Stimulated activated effector memory CD8-positive, alpha-beta T cell treated with anti-CD3 and anti-CD28 coated beads, Interleukin-12 subunit alpha, Interleukin-12 subunit beta, amount 100 ng/mL, for 72 hours (primary cell): Measurements from ENCODE around the gene PDE6C.

ENCODE experiments used
- ATAC-seq: fragments of 150-1000 bp; cut with Tn5 transposase; 2 replicates; pipeline ENCODE4 v1.10.0; 2021
- DNase-seq, 2 donors: peaks; one replicate each; pipeline ENCODE4 v3.0.0; 2021 to 2022; ENCODE audit warnings: low spot score in 2 of 2
- H3K27ac Mint-ChIP-seq: one replicate; pipeline ENCODE4 v1.8.0; 2022; ENCODE audit warnings: mild to moderate bottlenecking, mixed read lengths
- H3K36me3 Mint-ChIP-seq: one replicate; pipeline ENCODE4 v1.8.0; 2022; ENCODE audit warnings: mild to moderate bottlenecking, mixed read lengths
- H3K4me1 Mint-ChIP-seq: one replicate; pipeline ENCODE4 v1.8.0; 2022; ENCODE audit warnings: mixed read lengths
- H3K4me3 Mint-ChIP-seq: one replicate; pipeline ENCODE4 v1.8.0; 2022; ENCODE audit warnings: mild to moderate bottlenecking, mixed read lengths
- H3K9me3 Mint-ChIP-seq: one replicate; pipeline ENCODE4 v1.8.0; 2022; ENCODE audit warnings: mixed read lengths

The PDE6C gene

GRCh38 chr10:93612311-93612710 lies at the start of gene PDE6C:
TSS of gene PDE6C (plus strand) at chr10:93612537. CDS start at chr10:93612726, 189 bp downstream.
- Mint-ChIP-seq H3K36me3 (no peaks in the 10 kb centered on the region), H3K27ac (no peak within 1 kb of the TSS), H3K4me1 (no peaks in the 10 kb centered on the region), H3K4me3 (no peak within 1 kb of the TSS), H3K9me3 (no peaks in the 10 kb centered on the region)
- DNase-seq (no peak), ATAC-seq (no peak)

GRCh38 chr10:93565446-93565845 lies 46.9 kb upstream of the PDE6C start:
- no peaks in the 10 kb centered on the region for H3K9me3 Mint-ChIP-seq
- no peaks in the 10 kb centered on the region for H3K36me3 Mint-ChIP-seq
- H3K4me3 Mint-ChIP-seq, result no peak overlapping the region
- DNase-seq, result no peak
- no peak overlapping the region for H3K27ac Mint-ChIP-seq
- H3K4me1 Mint-ChIP-seq, result peaks cover 10% of the 10 kb centered on the region
- no peak for ATAC-seq

DNA sequence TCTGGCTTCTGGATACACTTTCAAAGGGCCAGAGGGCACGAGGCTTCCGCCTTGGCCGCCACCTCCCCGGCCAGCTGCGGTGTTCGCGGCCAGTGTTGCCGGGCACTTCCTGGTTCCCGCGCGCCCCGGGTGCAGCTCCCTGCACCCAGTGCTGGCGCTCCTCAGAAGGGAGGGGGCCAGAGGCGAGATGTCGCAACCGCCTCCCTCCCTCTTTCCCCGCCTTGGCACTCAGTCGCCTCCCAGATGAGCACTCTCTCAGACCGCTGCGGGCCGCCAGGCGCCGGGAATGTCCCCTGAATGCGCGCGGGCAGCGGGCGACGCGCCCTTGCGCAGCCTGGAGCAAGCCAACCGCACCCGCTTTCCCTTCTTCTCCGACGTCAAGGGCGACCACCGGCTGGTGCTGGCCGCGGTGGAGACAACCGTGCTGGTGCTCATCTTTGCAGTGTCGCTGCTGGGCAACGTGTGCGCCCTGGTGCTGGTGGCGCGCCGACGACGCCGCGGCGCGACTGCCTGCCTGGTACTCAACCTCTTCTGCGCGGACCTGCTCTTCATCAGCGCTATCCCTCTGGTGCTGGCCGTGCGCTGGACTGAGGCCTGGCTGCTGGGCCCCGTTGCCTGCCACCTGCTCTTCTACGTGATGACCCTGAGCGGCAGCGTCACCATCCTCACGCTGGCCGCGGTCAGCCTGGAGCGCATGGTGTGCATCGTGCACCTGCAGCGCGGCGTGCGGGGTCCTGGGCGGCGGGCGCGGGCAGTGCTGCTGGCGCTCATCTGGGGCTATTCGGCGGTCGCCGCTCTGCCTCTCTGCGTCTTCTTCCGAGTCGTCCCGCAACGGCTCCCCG lies 45.7 kb upstream of the PDE6C start, which contains the start of gene FFAR4:
FFAR4 (plus strand) TSS at position 231 of the 842 bp plus-strand sequence; CDS start at position 287, 56 bp downstream.
- Mint-ChIP-seq H3K27ac (no peak within 1 kb of the TSS), H3K4me3 (no peak within 1 kb of the TSS), H3K9me3 (no peaks in the 10 kb centered on the region), H3K4me1 (peaks cover 10% of the 10 kb centered on the region), H3K36me3 (no peaks in the 10 kb centered on the region)
- ATAC-seq (no peak), DNase-seq (no peak)

GRCh38 chr10:93567277-93568104 lies 44.8 kb upstream of the PDE6C start:
- Mint-ChIP-seq H3K9me3 (no peaks in the 10 kb centered on the region), H3K27ac (no peak overlapping the region), H3K4me3 (no peak overlapping the region), H3K4me1 (peaks cover 10% of the 10 kb centered on the region), H3K36me3 (no peaks in the 10 kb centered on the region)
- no peak for ATAC-seq
- DNase-seq, result no peak

DNA sequence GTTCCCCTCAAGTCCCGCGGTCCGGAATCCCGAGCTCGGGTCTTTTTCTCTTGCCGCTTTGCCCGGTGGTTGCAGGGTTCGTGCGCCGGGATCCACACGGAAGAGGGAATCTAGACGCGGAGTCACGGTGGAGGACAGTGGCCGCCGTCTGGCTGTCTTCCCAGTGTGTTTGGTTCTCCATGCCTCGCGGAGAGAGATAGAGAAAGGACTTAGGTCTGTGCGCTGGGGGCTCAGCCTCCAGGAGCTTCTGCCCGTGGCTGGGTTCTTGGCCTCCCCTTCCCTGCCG lies 44.3 kb upstream of the PDE6C start:
- DNase-seq (no peak), ATAC-seq (no peak)
- H3K27ac Mint-ChIP-seq, result no peak overlapping the region
- H3K9me3 Mint-ChIP-seq, result no peaks in the 10 kb centered on the region
- H3K36me3 Mint-ChIP-seq, result no peaks in the 10 kb centered on the region
- H3K4me1 Mint-ChIP-seq, result peaks cover 10% of the 10 kb centered on the region
- H3K4me3 Mint-ChIP-seq, result no peak overlapping the region

DNA sequence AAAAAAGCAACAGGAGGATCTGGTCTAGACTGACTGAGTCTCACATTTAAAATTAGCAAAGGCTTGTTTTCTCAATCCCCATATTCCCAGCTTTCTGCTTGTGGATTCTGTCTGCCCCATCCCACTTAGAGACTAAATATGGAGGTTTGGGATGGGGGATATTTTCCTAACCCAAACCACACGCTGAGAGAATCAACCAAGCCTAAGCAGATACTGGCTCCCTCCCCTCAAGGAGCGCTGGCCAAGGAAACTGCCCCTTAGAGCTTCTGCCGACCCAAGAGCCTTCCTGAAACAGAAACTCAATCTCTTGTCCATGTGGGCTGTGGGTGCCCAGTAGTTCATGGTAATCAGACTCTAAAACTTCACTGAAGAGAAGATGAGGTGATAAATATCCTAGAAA lies 42.0 kb upstream of the PDE6C start:
- no peak for ATAC-seq
- no peaks in the 10 kb centered on the region for H3K36me3 Mint-ChIP-seq
- H3K4me1 Mint-ChIP-seq, result peaks cover 10% of the 10 kb centered on the region
- H3K9me3 Mint-ChIP-seq, result no peaks in the 10 kb centered on the region
- H3K27ac Mint-ChIP-seq, result no peak overlapping the region
- no peak overlapping the region for H3K4me3 Mint-ChIP-seq
- DNase-seq, result no peak

GRCh38 chr10:93572606-93573005 lies 39.7 kb upstream of the PDE6C start:
- DNase-seq (no peak), ATAC-seq (no peak)
- H3K36me3 Mint-ChIP-seq, result no peaks in the 10 kb centered on the region
- no peaks in the 10 kb centered on the region for H3K4me1 Mint-ChIP-seq
- H3K9me3 Mint-ChIP-seq, result no peaks in the 10 kb centered on the region
- no peak overlapping the region for H3K27ac Mint-ChIP-seq
- H3K4me3 Mint-ChIP-seq, result no peak overlapping the region

- DNase-seq (no peak), ATAC-seq (peak; percentile 7)
- Mint-ChIP-seq H3K4me1 (no peaks in the 10 kb centered on the region), H3K4me3 (no peak overlapping the region), H3K27ac (no peak overlapping the region), H3K9me3 (no peaks in the 10 kb centered on the region), H3K36me3 (no peaks in the 10 kb centered on the region)
Measured at GRCh38 chr10:93573051-93573909, 39.1 kb upstream of the PDE6C start.

GRCh38 chr10:93573924-93574323 lies 38.4 kb upstream of the PDE6C start:
- Mint-ChIP-seq H3K9me3 (no peaks in the 10 kb centered on the region), H3K27ac (no peak overlapping the region), H3K36me3 (no peaks in the 10 kb centered on the region), H3K4me3 (no peak overlapping the region), H3K4me1 (no peaks in the 10 kb centered on the region)
- DNase-seq (no peak), ATAC-seq (no peak)

DNA sequence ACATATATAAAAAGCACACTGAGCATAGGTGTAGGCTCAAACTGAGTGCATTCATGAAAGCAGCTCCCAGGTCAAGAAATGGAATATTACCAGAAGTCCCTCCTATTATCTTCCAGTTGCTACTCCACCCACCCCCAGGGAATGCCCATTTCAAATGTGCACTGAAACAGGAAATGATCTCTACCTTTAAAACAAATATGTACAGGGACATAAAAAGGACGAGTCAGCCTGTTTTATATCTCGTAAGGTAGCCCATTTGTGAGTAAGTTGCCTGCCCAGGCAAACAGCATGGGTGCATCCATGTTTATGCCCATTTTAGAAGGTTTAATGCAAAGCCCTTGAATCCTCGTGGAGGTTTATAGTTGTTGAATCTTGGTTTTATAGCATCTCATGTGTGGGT lies 35.4 kb upstream of the PDE6C start:
- H3K36me3 Mint-ChIP-seq, result no peaks in the 10 kb centered on the region
- DNase-seq (no peak), ATAC-seq (no peak)
- no peak overlapping the region for H3K4me3 Mint-ChIP-seq
- no peaks in the 10 kb centered on the region for H3K4me1 Mint-ChIP-seq
- H3K27ac Mint-ChIP-seq, result no peak overlapping the region
- H3K9me3 Mint-ChIP-seq, result peaks cover 11% of the 10 kb centered on the region

DNA sequence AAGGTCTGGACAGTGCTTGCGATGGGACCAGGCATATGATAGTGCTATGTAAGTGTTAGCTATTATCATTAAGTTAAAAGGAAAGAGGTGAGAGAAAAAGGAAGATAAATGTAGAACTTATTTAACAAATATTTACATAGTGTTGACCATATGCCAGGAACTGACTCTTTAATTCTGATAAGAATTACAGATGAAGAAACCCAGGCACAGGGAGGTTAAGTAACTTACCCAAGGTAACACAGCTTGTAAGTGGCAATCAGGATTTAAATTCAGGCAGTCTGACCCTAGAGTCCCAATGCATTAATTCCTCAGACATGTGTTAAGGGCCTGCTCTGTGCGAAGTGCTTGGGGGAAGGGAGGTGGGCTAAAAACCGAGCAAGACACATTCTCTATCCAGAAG lies 34.8 kb upstream of the PDE6C start:
- ATAC-seq, result no peak
- DNase-seq, result no peak
- no peaks in the 10 kb centered on the region for H3K36me3 Mint-ChIP-seq
- H3K27ac Mint-ChIP-seq, result no peak overlapping the region
- H3K4me3 Mint-ChIP-seq, result no peak overlapping the region
- no peaks in the 10 kb centered on the region for H3K4me1 Mint-ChIP-seq
- peaks cover 11% of the 10 kb centered on the region for H3K9me3 Mint-ChIP-seq

DNA sequence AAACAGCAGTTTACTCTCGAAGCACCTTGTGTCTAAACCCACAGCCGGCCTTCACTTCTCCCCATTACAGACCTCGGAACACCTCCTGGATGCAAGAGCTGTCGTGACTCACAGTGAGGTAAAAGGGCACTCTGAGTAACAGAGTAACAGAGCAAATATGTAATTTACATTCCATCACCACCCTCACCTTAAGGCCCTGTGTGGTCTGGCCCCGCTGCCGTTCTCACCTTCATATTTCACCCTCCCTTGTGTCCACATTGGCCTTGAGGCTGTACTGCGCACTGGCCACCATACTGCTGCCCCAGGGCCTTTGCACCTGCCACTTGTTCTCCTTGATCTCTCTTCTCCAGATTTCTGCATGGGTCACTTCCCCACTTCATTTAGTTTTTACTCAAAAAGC lies 33.2 kb upstream of the PDE6C start:
- H3K4me3 Mint-ChIP-seq, result no peak overlapping the region
- H3K27ac Mint-ChIP-seq, result no peak overlapping the region
- H3K4me1 Mint-ChIP-seq, result no peaks in the 10 kb centered on the region
- H3K36me3 Mint-ChIP-seq, result no peaks in the 10 kb centered on the region
- H3K9me3 Mint-ChIP-seq, result peaks cover 11% of the 10 kb centered on the region
- DNase-seq (no peak), ATAC-seq (no peak)

DNA sequence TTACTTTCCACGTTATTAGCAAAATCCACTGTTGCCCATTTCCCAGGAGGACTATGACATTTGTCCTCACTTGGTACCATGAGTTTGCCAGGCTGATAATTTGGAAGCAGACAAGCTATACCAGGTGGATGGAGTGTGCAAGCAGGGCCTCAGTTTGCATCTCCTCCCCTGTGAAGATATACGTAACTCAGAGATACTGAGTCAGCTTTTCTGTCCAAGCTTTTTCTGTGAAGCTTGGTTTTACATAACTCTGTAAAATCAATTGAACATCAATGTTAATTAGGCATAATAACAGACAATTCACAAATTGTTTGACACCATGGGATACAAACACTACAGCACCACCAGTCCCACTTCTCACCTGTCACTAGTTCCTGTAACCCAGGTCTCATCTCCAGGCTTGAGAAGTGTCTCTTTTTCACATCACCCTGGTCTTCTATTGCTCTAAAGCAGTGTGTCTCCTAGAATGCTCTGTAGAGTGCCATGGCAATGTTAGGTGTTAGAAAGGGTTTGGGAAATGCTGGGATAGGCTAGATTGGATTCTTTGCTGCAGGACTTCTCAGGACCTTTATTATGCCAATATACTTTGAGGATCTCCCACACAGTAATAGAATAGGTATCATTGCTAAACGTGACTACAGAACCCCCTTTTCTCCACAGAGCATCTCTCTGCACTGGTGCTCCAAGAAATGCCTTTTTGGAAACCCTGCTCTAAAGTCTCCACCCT lies 32.2 kb upstream of the PDE6C start:
- Mint-ChIP-seq H3K4me3 (no peak overlapping the region), H3K4me1 (no peaks in the 10 kb centered on the region), H3K36me3 (no peaks in the 10 kb centered on the region), H3K9me3 (peaks cover 11% of the 10 kb centered on the region), H3K27ac (no peak overlapping the region)
- DNase-seq (no peak), ATAC-seq (no peak)

DNA sequence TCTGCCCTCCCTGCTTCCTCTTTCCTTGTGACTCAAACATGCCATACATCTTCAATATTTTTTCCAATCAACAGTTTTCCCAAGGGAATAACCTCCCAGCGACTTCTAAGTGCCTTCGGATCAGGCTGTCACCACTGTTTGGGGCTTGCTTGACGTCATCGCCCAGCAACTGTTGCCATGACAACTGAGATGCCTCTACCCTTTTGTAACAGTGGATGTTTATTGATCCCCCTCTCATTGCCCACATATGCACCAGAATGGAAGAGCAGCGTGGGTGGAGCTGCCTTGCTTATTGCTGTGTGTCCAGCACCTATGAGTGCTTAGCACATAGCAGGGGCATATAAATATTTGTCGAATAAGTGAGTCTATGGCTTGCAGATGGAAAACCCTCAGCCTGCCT lies 31.5 kb upstream of the PDE6C start:
- H3K4me3 Mint-ChIP-seq, result no peak overlapping the region
- H3K9me3 Mint-ChIP-seq, result peaks cover 11% of the 10 kb centered on the region
- H3K4me1 Mint-ChIP-seq, result no peaks in the 10 kb centered on the region
- ATAC-seq (no peak), DNase-seq (no peak)
- H3K36me3 Mint-ChIP-seq, result no peaks in the 10 kb centered on the region
- no peak overlapping the region for H3K27ac Mint-ChIP-seq

GRCh38 chr10:93584445-93584844 lies 27.9 kb upstream of the PDE6C start:
- ATAC-seq, result no peak
- H3K9me3 Mint-ChIP-seq, result peaks cover 7% of the 10 kb centered on the region
- no peak overlapping the region for H3K27ac Mint-ChIP-seq
- DNase-seq, result no peak
- no peaks in the 10 kb centered on the region for H3K36me3 Mint-ChIP-seq
- H3K4me1 Mint-ChIP-seq, result no peaks in the 10 kb centered on the region
- H3K4me3 Mint-ChIP-seq, result no peak overlapping the region
